GM13977 (cell line): ENCODE results near the gene AGAP1.

ENCODE experiments used
- DNase-seq: peaks from one replicate; pipeline ENCODE4 v3.0.0; 2012; ENCODE audit warnings: low spot score
- CTCF ChIP-seq: IDR thresholded peaks from 2 replicates; pipeline ENCODE4 v1.5.1; 2012; ENCODE audit warnings: mild to moderate bottlenecking, control low read depth; ENCODE audit not compliant: insufficient read depth; ENCODE audit errors: extremely low read depth, missing control alignments
- in situ Hi-C: fragments of 300-500 bp; cut with MboI; formaldehyde crosslinking; loops from one replicate; pipeline ENCODE4 v1.12.0; 2022; ENCODE audit warnings: low sequenced_read_pairs, low pct_unique_long_range_greater_than_20kb, mixed read lengths, inconsistent platforms; ENCODE audit not compliant: unreplicated experiment

Gene AGAP1

GRCh38 chr2:235697041-235697440, 203.2 kb downstream of the AGAP1 start:
- DNase-seq = no peak
- no peak for TF ChIP-seq CTCF
- in situ Hi-C loops = no loop called here

GRCh38 chr2:235698028-235698427, 204.2 kb downstream of the AGAP1 start:
- in situ Hi-C loops = no loop called here
- TF ChIP-seq CTCF = no peak
- DNase-seq = no peak

GRCh38 chr2:235698491-235698890, 204.6 kb downstream of the AGAP1 start:
- in situ Hi-C loops = no loop called here
- no peak for DNase-seq
- TF ChIP-seq CTCF = no peak

- no peak for DNase-seq
- no peak for TF ChIP-seq CTCF
- in situ Hi-C loops = no loop called here
These were observed 205.7 kb downstream of the AGAP1 start for GRCh38 chr2:235699576-235699975.

GRCh38 chr2:235701206-235701981, 207.6 kb downstream of the AGAP1 start:
- in situ Hi-C loops = no loop called here
- TF ChIP-seq CTCF = no peak

GRCh38 chr2:235702186-235702585, 208.3 kb downstream of the AGAP1 start:
- no peak for TF ChIP-seq CTCF
- in situ Hi-C loops = no loop called here

More at GRCh38 chr2:235701206-235701981, 207.6 kb downstream of the AGAP1 start:
- DNase-seq = no peak

More at GRCh38 chr2:235702186-235702585, 208.3 kb downstream of the AGAP1 start:
- no peak for DNase-seq
